HG03469 (cell line): ENCODE results near the gene ADAMTS12.

Source experiments
- ATAC-seq: cut with Tn5 transposase; IDR thresholded peaks from one replicate; pipeline ENCODE4 v1.9.1; 2021; ENCODE audit warnings: mild to moderate bottlenecking, moderate library complexity, moderate number of reproducible peaks; ENCODE audit not compliant: unreplicated experiment

Gene ADAMTS12

GRCh38 chr5:33720176-33720575, 171.6 kb downstream of the ADAMTS12 start:
- no peak for ATAC-seq

DNA sequence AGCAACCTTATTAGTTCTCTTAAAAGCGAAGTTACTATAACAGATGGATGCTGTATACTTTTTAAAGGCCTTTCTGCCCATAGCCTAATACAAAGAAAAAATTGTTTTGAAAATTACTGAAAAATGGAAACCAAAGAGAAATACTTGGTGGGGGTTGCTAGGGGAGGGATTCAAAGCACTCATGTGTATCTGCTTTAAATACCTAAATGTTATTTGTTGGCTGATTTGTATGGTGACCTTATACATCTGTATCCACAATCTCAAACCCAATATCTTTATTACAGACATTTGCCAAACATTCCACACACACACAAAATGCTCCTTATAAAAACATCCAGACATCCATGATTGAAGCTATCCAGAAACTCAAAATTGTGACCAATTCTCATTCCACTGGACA, 172.0 kb downstream of the ADAMTS12 start:
- ATAC-seq, result no peak

DNA sequence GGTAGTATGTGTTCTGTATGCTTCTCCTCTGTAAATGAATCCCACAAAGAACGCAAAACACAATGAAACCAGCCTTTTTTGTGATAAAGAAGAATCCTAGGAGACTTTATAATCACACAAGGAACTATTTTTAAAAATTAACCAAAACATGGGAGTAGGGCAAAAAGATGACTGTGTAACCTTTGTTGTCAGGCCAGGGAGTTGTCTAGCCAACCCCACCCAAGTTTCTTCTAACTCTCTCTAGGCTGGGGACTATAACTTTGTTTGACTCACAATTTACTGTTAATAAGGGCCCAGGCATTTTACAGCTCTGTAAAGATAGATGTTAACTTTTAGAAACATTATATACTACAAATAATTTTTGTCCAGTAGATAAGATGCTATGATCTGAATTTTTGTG, 176.1 kb downstream of the ADAMTS12 start:
- no peak for ATAC-seq

- no peak for ATAC-seq
Observed at GRCh38 chr5:33713136-33713765, 178.5 kb downstream of the ADAMTS12 start.

GRCh38 chr5:33712664-33713063, 179.1 kb downstream of the ADAMTS12 start:
- no peak for ATAC-seq

DNA sequence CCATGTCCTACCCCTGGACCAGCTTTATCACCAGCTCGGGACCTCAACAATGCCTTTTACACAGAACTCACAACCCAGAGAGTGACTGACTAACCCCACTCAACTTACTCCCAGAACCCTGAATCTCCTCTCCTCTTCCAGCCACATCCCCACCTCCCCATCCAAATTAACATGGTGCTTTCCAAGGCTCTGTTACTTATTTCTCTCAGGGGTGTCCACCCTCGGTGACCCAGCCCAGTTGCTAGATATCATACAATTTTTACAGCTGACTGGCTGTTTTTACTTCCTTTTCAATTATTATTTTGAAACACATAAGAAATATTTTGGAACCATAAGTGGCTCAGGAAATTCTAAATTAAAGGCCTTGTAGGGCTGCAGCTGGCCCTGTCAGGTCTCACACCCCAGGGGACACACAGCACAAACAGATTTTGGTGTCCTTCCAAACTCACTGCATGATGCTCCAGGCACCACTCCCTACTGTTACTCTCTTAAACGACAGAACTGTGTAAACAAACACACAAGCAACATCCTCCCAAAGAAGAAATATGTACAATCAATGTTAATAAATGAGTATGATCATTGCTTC, 180.6 kb downstream of the ADAMTS12 start:
- ATAC-seq, result no peak

- ATAC-seq, result no peak
Observed at GRCh38 chr5:33702867-33703266, 188.9 kb downstream of the ADAMTS12 start.

DNA sequence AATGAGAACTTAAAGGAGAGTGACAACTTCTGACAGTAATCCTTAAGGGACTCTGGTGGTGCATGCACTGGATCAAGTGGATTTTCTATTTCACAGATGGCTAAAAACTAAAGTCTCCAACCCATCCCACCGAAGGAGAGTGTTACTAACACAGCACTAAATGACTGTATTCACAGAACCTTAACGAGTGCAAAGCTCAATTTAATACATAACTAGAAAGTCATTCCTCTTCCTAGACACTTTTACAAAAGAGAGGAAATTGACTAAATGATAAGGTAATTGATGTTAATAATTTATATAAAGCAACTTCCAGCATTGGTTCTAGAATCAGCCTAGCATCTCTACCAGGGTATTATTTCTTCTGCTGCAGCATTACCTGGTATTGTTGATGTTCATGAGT, 189.8 kb downstream of the ADAMTS12 start:
- ATAC-seq, result no peak

DNA sequence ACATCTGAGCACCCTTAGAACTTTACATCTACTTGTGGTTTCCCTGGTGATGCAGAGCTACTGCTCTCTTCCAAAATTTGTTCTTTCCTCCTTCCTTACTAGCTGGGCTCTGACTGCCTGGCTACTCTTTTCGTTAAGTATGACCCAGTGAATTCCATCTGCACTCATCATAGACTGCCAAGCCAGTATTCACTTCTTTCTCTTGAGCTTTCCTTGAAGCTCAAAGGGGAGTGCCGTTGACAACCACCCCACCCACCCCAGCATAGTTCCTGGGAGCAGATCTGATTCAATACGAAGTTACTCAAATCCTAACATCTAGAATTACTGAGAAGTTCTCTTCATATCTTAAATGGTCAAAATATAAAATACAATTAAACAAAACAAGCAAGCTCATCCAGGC, 190.5 kb downstream of the ADAMTS12 start:
- ATAC-seq, result no peak

DNA sequence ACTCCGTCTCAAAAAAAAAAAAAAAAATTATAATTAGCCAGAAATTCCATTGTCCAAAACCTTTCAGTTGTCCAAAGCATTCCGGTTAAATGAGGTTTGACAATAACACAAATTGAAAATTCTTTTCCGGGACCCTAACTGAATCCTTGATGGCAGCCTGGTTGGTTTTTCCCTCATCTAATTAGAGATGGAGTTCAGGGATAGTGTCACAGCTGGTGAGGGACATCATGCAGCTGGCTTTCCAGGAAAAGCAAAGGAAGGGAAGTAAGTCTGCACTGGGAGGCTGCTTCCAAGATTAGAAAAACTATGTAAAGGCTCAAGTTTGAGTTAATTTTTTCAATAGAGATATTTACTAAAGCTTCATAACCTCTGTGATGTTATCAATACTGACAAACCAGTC, 195.4 kb downstream of the ADAMTS12 start:
- no peak for ATAC-seq

DNA sequence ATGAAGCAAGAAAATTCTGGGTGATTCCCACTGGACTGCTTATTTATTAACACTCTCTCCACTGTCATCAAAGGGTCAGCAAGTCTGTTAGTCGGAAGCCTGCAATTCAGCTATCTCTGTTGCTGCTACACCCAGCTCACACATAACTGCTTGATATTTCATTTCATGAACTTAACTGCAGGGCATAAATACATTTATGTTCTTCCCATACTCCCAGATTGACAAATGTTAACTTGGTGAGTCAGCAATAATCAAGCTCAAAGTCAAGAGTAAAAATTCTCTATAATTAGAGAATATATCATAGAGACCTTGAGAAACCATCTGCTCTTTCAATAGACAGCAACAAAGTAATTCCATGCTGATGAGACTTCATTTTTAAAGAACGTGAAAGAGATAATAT, 198.8 kb downstream of the ADAMTS12 start:
- no peak for ATAC-seq

- ATAC-seq, result no peak
Observed at GRCh38 chr5:33691856-33692255, 199.9 kb downstream of the ADAMTS12 start.

- no peak for ATAC-seq
Observed at GRCh38 chr5:33690374-33691135, 201.2 kb downstream of the ADAMTS12 start.

DNA sequence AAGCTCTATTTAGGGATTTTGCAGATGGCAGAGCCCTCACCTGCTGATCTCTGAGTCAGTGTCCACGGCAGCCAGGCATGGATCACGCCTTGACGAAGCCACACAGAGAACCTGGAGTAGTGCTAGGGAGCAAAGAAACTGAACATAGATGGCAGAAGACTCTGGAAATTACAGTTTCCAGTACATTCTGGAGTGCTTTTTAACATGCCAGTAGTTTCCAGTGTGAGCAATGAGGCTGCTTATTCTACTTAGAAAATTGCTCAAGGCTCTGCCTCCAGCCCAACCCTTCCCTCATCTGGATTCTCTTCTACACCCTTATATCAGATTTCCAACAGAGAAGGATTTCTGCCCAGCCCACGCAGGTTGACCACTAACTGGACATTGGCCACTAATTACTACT, 203.3 kb downstream of the ADAMTS12 start:
- ATAC-seq, result no peak

DNA sequence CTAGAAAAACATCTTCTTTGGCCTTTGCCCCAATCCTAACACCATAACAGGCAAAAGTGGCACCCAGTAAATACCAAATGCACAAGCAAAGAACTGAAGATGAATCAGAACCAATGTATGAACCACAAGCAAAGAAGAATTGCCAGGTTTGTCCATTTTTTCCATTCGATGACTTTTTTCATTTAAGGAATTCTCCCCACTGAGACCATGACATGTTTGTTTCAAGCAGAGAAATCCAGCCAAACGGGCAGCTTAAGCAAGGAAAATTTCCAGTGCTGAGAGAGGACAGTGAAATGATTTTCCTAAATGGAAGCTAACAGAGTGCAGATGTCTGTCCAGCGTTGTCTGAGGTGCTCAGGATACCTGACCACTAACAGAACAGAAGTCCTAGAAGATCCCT, 203.7 kb downstream of the ADAMTS12 start:
- no peak for ATAC-seq

GRCh38 chr5:33685873-33686755, 205.7 kb downstream of the ADAMTS12 start:
- no peak for ATAC-seq

GRCh38 chr5:33684496-33685159, 207.2 kb downstream of the ADAMTS12 start:
- ATAC-seq, result no peak

DNA sequence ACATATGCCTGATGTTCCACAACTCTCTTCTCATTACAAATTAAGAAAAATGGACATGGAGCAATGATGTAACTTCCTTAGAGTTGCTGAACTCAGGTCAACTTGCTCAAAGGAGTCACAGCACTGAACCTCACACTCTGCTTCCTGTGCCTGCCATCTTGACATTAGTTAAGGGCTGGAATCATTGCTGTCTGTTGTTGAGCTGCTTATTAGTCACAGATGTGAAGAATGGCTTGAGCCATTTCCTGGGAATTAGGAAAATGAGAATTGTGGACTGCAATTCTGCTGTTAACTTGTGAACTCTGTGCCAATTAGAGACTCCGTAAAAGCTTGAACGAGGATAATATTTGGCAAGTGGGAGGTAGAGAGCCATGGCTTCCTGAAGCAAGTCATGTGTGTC, 212.0 kb downstream of the ADAMTS12 start:
- ATAC-seq, result no peak

- ATAC-seq, result peak; percentile 67
Observed at GRCh38 chr5:33675958-33676464, 215.8 kb downstream of the ADAMTS12 start.

DNA sequence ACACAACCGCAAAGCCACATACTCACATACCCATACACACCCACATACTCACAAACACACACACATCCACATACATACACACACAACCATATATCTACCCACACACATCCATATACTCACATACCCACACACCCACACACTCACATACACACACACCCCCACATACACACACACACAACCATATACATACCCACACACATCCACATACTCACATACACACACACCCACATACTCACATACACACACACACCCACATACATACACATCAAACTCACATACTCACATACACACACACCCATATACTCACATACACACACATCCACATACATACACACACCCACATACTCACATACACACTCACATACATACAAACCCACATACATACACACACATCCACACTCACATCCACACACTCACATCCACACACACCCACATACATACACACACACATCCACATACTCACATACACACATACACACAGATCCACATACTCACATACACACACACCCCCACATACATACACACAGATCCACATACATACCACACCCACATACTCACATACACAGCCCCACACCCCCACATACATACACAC, 220.0 kb downstream of the ADAMTS12 start:
- no peak for ATAC-seq
